ENCODE data around the gene PSMC5.
A peak's percentile ranks its signal among the peaks of the same experiment; 100 is the strongest.

Gene PSMC5

GRCh38 chr17:63838631-63839171 is 11.5 kb downstream of the PSMC5 start:
- TF ChIP-seq CEBPB (IDR thresholded peaks at IDR 0.05) (0 out of 2 replicates have a peak, but pooled peaks have one; percentile 15), NFIC (IDR thresholded peaks at IDR 0.05) (no peak)

- TF ChIP-seq REST (IDR thresholded peaks at IDR 0.05; ENCODE audit: low read depth), result no peak
- no peak for TF ChIP-seq EP300 (IDR thresholded peaks at IDR 0.05; ENCODE audit: borderline replicate concordance)
- no peak for TF ChIP-seq ZBTB7A (IDR thresholded peaks at IDR 0.05; ENCODE audit: low read depth)
- TF ChIP-seq CEBPB (IDR thresholded peaks at IDR 0.05), result no peak
- no peak for TF ChIP-seq TCF12 (IDR thresholded peaks at IDR 0.05; ENCODE audit: low read depth)
- no peak for TF ChIP-seq USF1 (IDR thresholded peaks at IDR 0.05)
- no peak for TF ChIP-seq TAF1 (IDR thresholded peaks at IDR 0.05; ENCODE audit: low read depth)
- TF ChIP-seq CREB1 (IDR thresholded peaks at IDR 0.05; ENCODE audit: low read depth), result no peak
Observed at GRCh38 chr17:63840591-63841349, 13.5 kb downstream of the PSMC5 start.

- TF ChIP-seq YY1 (IDR thresholded peaks at IDR 0.05; ENCODE audit: low read depth) (no peak), REST (IDR thresholded peaks at IDR 0.05; ENCODE audit: low read depth) (no peak), TEAD4 (IDR thresholded peaks at IDR 0.05) (no peak), NFIC (IDR thresholded peaks at IDR 0.05) (no peak), TAF1 (IDR thresholded peaks at IDR 0.05; ENCODE audit: low read depth) (no peak), EP300 (IDR thresholded peaks at IDR 0.05; ENCODE audit: borderline replicate concordance) (no peak), ZBTB7A (IDR thresholded peaks at IDR 0.05; ENCODE audit: low read depth) (no peak), CREB1 (IDR thresholded peaks at IDR 0.05; ENCODE audit: low read depth) (no peak), FOXM1 (IDR thresholded peaks at IDR 0.05; ENCODE audit: borderline replicate concordance, low read depth) (no peak), CEBPB (IDR thresholded peaks at IDR 0.05) (no peak)
Observed at GRCh38 chr17:63841350-63842172, 14.3 kb downstream of the PSMC5 start.

- peak; percentile 51; the same call in 1 of the 2 replicates for TF ChIP-seq ZBTB7A (IDR thresholded peaks at IDR 0.05; ENCODE audit: low read depth)
- TF ChIP-seq CREB1 (IDR thresholded peaks at IDR 0.05; ENCODE audit: low read depth), result no peak
- TF ChIP-seq RAD21 (IDR thresholded peaks at IDR 0.05; ENCODE audit: low read depth), result no peak
- TF ChIP-seq EP300 (IDR thresholded peaks at IDR 0.05; ENCODE audit: borderline replicate concordance), result no peak
- TF ChIP-seq TCF12 (IDR thresholded peaks at IDR 0.05; ENCODE audit: low read depth), result no peak
- no peak for TF ChIP-seq EGR1 (IDR thresholded peaks at IDR 0.05)
- TF ChIP-seq TEAD4 (IDR thresholded peaks at IDR 0.05), result no peak
- no peak for TF ChIP-seq YY1 (IDR thresholded peaks at IDR 0.05; ENCODE audit: low read depth)
Observed at GRCh38 chr17:63842173-63842539, 14.9 kb downstream of the PSMC5 start.

GRCh38 chr17:63842540-63843386 is 15.5 kb downstream of the PSMC5 start, which contains the start of gene SMARCD2:
SMARCD2 (minus strand) TSS chr17:63842685; CDS start chr17:63842674, 11 bp downstream.
- 0 out of 2 replicates have a peak, but pooled peaks have one; percentile 61 for TF ChIP-seq FOXM1 (IDR thresholded peaks at IDR 0.05; ENCODE audit: borderline replicate concordance, low read depth)
- TF ChIP-seq CEBPB (IDR thresholded peaks at IDR 0.05), result peak; percentile 40; the same call in 1 of the 2 replicates
- TF ChIP-seq TEAD4 (IDR thresholded peaks at IDR 0.05), result peak; percentile 78
- TF ChIP-seq TCF12 (IDR thresholded peaks at IDR 0.05; ENCODE audit: low read depth), result peak; percentile 67; the same call in 1 of the 2 replicates
- TF ChIP-seq CREB1 (IDR thresholded peaks at IDR 0.05; ENCODE audit: low read depth), result peak; percentile 17; the same call in 1 of the 2 replicates
- TF ChIP-seq EGR1 (IDR thresholded peaks at IDR 0.05), result peak; percentile 48; the same call in 1 of the 2 replicates
- 0 out of 2 replicates have a peak, but pooled peaks have one; percentile 4 for TF ChIP-seq RAD21 (IDR thresholded peaks at IDR 0.05; ENCODE audit: low read depth)
- 0 out of 2 replicates have a peak, but pooled peaks have one; percentile 12 for TF ChIP-seq EP300 (IDR thresholded peaks at IDR 0.05; ENCODE audit: borderline replicate concordance)
- peak; percentile 49 for TF ChIP-seq USF1 (IDR thresholded peaks at IDR 0.05)
- TF ChIP-seq ZBTB7A (IDR thresholded peaks at IDR 0.05; ENCODE audit: low read depth), result no peak; the same call in 1 of the 2 replicates
- TF ChIP-seq YY1 (IDR thresholded peaks at IDR 0.05; ENCODE audit: low read depth), result peak; percentile 81
- TF ChIP-seq MAX (IDR thresholded peaks at IDR 0.05), result peak; percentile 45; the same call in 1 of the 2 replicates
- TF ChIP-seq TAF1 (IDR thresholded peaks at IDR 0.05; ENCODE audit: low read depth), result peak; percentile 89
- TF ChIP-seq NFIC (IDR thresholded peaks at IDR 0.05), result no peak
- TF ChIP-seq REST (IDR thresholded peaks at IDR 0.05; ENCODE audit: low read depth), result 0 out of 2 replicates have a peak, but pooled peaks have one; percentile 10
